Islet of Langerhans (tissue), 1 donor: ENCODE measurements around the gene PYGO2.

ENCODE experiments used
- FAIRE-seq: peaks from one replicate; lab custom pipeline; 2011; peaks lifted over from hg19 to GRCh38; lab: Jason Lieb, UNC

PYGO2 gene

DNA sequence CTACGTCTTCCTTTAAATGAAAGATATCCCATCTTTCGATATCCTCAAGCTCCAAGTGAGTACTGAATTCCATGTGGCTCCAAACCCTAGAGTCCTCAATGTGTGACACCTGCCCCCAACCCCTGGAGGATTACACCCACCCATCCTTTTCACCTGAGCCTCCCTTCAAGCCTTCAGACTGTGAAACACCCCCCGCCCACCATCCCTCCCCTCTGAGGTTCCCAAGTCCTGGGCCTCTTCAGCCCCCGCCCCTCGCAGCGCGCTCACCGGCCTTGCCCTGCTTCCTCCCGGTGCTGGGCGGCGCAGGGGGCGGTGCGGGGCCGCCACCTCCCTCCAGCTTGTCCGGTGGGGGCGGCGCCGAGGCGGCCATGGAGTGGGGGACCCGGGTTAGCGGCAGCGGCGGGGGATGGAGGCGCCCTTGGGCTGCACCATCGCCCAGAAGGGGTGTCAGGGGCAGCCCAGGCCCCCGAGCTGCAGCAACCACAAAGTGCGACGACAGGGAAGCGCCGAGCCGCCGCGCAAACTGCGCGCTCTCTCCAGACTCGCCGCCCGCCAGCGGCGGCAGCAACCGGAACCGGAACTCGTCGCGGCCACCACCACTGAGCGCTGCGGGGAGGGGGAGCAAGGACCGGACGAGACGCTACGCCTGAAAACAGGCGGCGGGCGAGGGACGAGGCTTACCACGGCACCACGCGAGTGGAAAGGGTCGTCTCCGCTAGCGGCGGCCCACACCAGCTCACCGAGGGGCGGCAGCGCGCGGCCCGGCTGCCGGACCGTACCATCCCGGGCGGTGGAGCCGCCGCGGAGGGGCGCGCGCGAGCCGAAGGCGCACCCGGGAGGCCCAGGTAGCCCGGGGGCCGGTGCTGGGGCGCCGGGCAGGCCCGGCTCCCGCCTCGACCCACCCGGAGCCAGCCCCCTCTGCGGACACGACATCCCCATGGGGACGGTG lies at the start of gene PYGO2:
Gene PYGO2 (minus strand): TSS at position 576 of the 949 bp plus-strand sequence. CDS start 206 bp downstream, at position 370.
- FAIRE-seq: no peak

DNA sequence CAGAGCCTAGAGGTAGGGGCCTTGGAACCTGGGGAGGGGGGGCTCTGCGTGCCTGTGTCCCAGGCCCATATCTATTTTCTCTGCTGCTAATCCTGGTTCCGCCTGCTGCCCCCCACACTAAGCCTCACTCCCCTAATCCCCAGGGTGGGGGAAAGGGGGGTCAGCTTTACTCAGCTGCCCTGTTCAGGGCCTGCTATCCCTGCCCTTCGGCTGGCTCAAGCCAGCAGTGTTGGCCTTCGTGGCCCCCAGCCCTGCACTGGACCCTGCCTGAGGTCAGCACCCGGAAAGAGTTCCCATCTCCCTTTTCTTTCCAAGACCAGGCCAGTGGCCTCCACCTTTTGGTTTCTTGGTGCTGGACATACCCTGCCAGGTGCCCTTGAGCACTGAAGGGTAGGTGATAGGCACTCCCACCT lies 49.4 kb upstream of the PYGO2 start:
- FAIRE-seq: no peak

- FAIRE-seq: no peak
Measured at GRCh38 chr1:155010211-155010918, 48.8 kb upstream of the PYGO2 start.

GRCh38 chr1:155009742-155010141 lies 48.2 kb upstream of the PYGO2 start:
- no peak for FAIRE-seq

DNA sequence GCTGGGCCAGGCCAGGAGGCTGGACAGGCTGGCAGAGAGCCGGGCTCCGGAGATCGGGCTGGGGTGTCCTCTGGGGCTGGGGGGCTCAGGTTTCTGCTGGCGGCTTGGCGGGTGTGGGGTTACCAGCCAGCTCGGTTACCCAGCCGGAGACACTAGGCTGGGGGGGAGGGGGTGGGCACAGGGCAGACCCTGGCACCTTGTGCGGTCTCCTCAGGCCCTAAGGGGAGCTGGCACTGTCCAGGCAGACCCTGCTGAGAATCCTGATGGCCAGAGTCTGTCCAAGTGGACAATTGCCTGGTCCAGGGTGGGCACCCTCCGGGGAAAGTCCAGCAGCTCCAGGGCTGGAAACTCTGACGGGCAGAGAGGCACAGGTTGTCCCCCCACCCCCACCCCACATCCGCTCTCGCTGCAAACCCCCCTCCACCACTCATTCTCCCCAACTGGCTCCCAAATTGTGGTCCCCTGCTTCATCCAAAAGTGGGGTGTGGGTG lies 47.7 kb upstream of the PYGO2 start:
- FAIRE-seq: no peak

GRCh38 chr1:155008015-155008941 lies 46.7 kb upstream of the PYGO2 start:
- FAIRE-seq: no peak

GRCh38 chr1:155007251-155007828 lies 45.8 kb upstream of the PYGO2 start:
- no peak for FAIRE-seq

- FAIRE-seq: no peak
Measured at GRCh38 chr1:155006601-155007101, 45.1 kb upstream of the PYGO2 start.

GRCh38 chr1:155005076-155006011 lies 43.8 kb upstream of the PYGO2 start:
- FAIRE-seq: no peak

- FAIRE-seq: no peak
Measured at GRCh38 chr1:155004352-155005075, 42.9 kb upstream of the PYGO2 start.

DNA sequence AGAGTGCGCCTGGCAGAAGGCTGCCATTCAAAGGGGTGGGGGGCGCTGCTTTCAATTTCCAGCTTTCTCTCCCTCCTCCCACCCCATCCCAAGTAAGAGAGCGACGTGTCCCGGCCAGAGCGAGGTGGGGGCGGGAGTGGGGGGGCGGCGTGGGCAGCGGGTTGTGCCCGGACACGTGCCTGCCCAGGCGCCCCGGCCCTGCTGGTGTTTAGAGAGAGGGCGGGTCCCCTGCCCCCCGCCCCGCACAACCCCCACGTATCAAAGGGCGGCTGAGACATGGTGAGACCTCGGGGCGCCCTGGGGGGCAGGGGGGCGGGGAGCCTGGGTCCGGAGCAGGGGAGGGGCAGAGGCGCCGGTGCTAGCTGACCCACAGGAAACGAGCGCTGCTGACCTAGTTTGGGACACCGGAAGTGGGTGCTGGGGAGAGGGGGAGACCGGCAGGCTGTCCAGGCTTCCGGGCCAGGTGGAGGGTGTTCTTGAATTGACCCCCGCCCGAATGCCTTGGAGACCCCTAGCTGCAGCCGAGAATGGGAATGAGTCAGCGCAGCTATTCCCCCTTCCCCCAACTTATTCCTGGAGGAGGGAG lies 42.3 kb upstream of the PYGO2 start:
- no peak for FAIRE-seq

DNA sequence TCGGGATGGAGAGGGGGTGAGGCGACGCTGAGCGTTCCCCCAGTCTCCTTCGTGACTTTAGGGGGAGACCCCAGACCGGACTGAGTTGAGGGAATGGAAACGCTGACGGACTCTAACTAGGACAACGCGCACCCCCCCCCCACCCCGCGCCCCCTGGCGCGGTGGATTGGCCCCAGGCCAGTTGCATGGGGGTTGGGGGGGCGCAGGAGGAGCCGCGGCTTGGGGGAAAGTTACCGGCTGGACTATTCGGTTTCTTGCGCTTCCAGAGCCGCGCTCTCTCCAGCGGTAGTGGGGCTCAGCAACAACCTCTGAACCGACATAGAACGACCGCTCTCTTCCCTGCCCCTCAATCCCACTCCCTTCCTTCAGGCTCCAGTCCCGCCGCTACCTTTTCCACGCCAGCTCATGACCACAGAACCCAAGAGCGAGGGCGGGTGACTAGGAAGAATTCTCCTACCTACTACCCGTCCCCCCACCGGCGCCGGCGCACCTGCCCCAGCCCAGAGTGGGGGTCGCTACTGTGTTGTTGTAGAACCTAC lies 41.7 kb upstream of the PYGO2 start:
- FAIRE-seq: no peak

GRCh38 chr1:155002464-155003226 lies 41.1 kb upstream of the PYGO2 start, which contains the start of gene ZBTB7B:
TSS of gene ZBTB7B (plus strand) at chr1:155002802. CDS start at chr1:155014661, 11,859 bp downstream.
- no peak for FAIRE-seq

- FAIRE-seq: no peak
Measured at GRCh38 chr1:155001675-155002463, 40.3 kb upstream of the PYGO2 start.

- no peak for FAIRE-seq
Measured at GRCh38 chr1:155001425-155001674, 39.8 kb upstream of the PYGO2 start.

- no peak for FAIRE-seq
Measured at GRCh38 chr1:155000726-155001424, 39.3 kb upstream of the PYGO2 start.

- no peak for FAIRE-seq
Measured at GRCh38 chr1:155000411-155000725, 38.8 kb upstream of the PYGO2 start.
